Right ventricle myocardium inferior (tissue), 1 donor: Measurements from ENCODE around the gene FADD. TPM values are rescaled to one million over a fixed set of nuclear protein-coding genes. Genes with fewer than 3 reads are reported as not detected.
A peak's percentile ranks its signal among the peaks of the same experiment; 100 is the strongest.

ENCODE experiments used
- ATAC-seq: fragments of 200-7000 bp; cut with Tn5 transposase; one replicate; pipeline ENCODE4 v1.9.1; 2020; ENCODE audit warnings: mild to moderate bottlenecking, moderate library complexity
- DNase-seq: peaks from one replicate; pipeline ENCODE4 v3.0.0; 2021; ENCODE audit errors: missing footprints
- intact Hi-C: fragments of 100-400 bp; cut with DNase I; formaldehyde crosslinking; loops from one replicate; pipeline ENCODE4 v1.11.0; 2022
- total RNA-seq: library from RNA; stranded (reverse); fragmentation: NEBNext Ultra II Directional; extraction: Animal tissue kit (Norgen Biotek cat#: 25700); gene quantifications from one replicate; pipeline ENCODE4 v1.2.1, GENCODE V29; 2021
- donor health status: DM: no; HTN: yes; CAD: no; lungs with severe emphysema.

The FADD gene
- total RNA-seq, 1 donor from 2014 or later = 12.8 TPM

GRCh38 chr11:70220920-70221319, 17.8 kb downstream of the FADD start:
- DNase-seq (no peak), ATAC-seq (no peak)
- intact Hi-C loops = no loop called here

GRCh38 chr11:70225681-70226177, 22.6 kb downstream of the FADD start:
- ATAC-seq = no peak

GRCh38 chr11:70226183-70226582, 23.1 kb downstream of the FADD start:
- intact Hi-C loops = no loop called here

More at GRCh38 chr11:70225681-70226177, 22.6 kb downstream of the FADD start:
- no peak for DNase-seq
- intact Hi-C loops = no loop called here

GRCh38 chr11:70226967-70227366, 23.9 kb downstream of the FADD start:
- intact Hi-C loops = no loop called here
- no peak for DNase-seq
- no peak for ATAC-seq

More at GRCh38 chr11:70226183-70226582, 23.1 kb downstream of the FADD start:
- ATAC-seq (no peak), DNase-seq (no peak)

- no peak for DNase-seq
- intact Hi-C loops = no loop called here
- no peak for ATAC-seq
Observed at GRCh38 chr11:70229737-70230136, 26.6 kb downstream of the FADD start.

- intact Hi-C loops = no loop called here
- DNase-seq = no peak
- no peak for ATAC-seq
Observed at GRCh38 chr11:70230151-70230839, 27.2 kb downstream of the FADD start.

GRCh38 chr11:70230840-70231710, 28.0 kb downstream of the FADD start:
- ATAC-seq (peak; percentile 70), DNase-seq (no peak)
- intact Hi-C loops = no loop called here

- DNase-seq = no peak
- no peak for ATAC-seq
- intact Hi-C loops = no loop called here
Observed at GRCh38 chr11:70233034-70233433, 29.9 kb downstream of the FADD start.

- no peak for DNase-seq
- intact Hi-C loops = no loop called here
- no peak for ATAC-seq
Observed at GRCh38 chr11:70233511-70233934, 30.4 kb downstream of the FADD start.

- DNase-seq (no peak), ATAC-seq (no peak)
- intact Hi-C loops = no loop called here
Observed at GRCh38 chr11:70233962-70234361, 30.9 kb downstream of the FADD start.

- DNase-seq (no peak), ATAC-seq (no peak)
- intact Hi-C loops = no loop called here
Observed at GRCh38 chr11:70240337-70240736, 37.2 kb downstream of the FADD start.

- intact Hi-C loops = no loop called here
- no peak for ATAC-seq
Observed at GRCh38 chr11:70241709-70242108, 38.6 kb downstream of the FADD start.

GRCh38 chr11:70242885-70243284, 39.8 kb downstream of the FADD start:
- ATAC-seq = no peak
- no peak for DNase-seq
- intact Hi-C loops = no loop called here

More at GRCh38 chr11:70241709-70242108, 38.6 kb downstream of the FADD start:
- no peak for DNase-seq

- no peak for DNase-seq
- intact Hi-C loops = no loop called here
- ATAC-seq = no peak
Observed at GRCh38 chr11:70243912-70244652, 41.0 kb downstream of the FADD start.

GRCh38 chr11:70244698-70245097, 41.6 kb downstream of the FADD start:
- no peak for ATAC-seq
- no peak for DNase-seq
- intact Hi-C loops = no loop called here

- no peak for ATAC-seq
- no peak for DNase-seq
- intact Hi-C loops = no loop called here
Observed at GRCh38 chr11:70246196-70246595, 43.1 kb downstream of the FADD start.

GRCh38 chr11:70247042-70247709, 44.1 kb downstream of the FADD start:
- intact Hi-C loops = no loop called here
- DNase-seq (no peak), ATAC-seq (no peak)

GRCh38 chr11:70247710-70248072, 44.6 kb downstream of the FADD start:
- intact Hi-C loops = no loop called here
- peak; percentile 78 for ATAC-seq
- DNase-seq = no peak
